ENCODE data around the gene CCDC124.

Gene CCDC124

GRCh38 chr19:17953316-17953801 lies 20.5 kb downstream of the CCDC124 start:
- no peak for DNase-seq (ENCODE audit: low read depth in 2 of 2)

- DNase-seq (ENCODE audit: low read depth in 2 of 2), result no peak
Observed at GRCh38 chr19:17953869-17954268, 21.1 kb downstream of the CCDC124 start.

- no peak for DNase-seq (ENCODE audit: low read depth in 2 of 2)
Observed at GRCh38 chr19:17954401-17954800, 21.6 kb downstream of the CCDC124 start.

- no peak for DNase-seq (ENCODE audit: low read depth in 2 of 2)
Observed at GRCh38 chr19:17957149-17957849, 24.5 kb downstream of the CCDC124 start.

- DNase-seq (ENCODE audit: low read depth in 2 of 2), result no peak
Observed at GRCh38 chr19:17957885-17958284, 25.1 kb downstream of the CCDC124 start.

GRCh38 chr19:17963936-17964691 lies 31.3 kb downstream of the CCDC124 start:
- DNase-seq (ENCODE audit: low read depth in 2 of 2), result no peak

GRCh38 chr19:17965370-17966128 lies 32.7 kb downstream of the CCDC124 start:
- no peak for DNase-seq (ENCODE audit: low read depth in 2 of 2)

GRCh38 chr19:17966129-17966483 lies 33.3 kb downstream of the CCDC124 start:
- DNase-seq (ENCODE audit: low read depth in 2 of 2), result no peak

- DNase-seq (ENCODE audit: low read depth in 2 of 2), result no peak
Observed at GRCh38 chr19:17966550-17967256, 33.9 kb downstream of the CCDC124 start, which contains the start of gene KCNN1. Gene KCNN1 (plus strand): TSS chr19:17967107. CDS start chr19:17973889, 6,782 bp downstream.

GRCh38 chr19:17967257-17968051 lies 34.6 kb downstream of the CCDC124 start:
- DNase-seq (ENCODE audit: low read depth in 2 of 2), result no peak

- no peak for DNase-seq (ENCODE audit: low read depth in 2 of 2)
Observed at GRCh38 chr19:17968362-17968761, 35.5 kb downstream of the CCDC124 start.

GRCh38 chr19:17969096-17969792 lies 36.4 kb downstream of the CCDC124 start:
- no peak for DNase-seq (ENCODE audit: low read depth in 2 of 2)

- DNase-seq (ENCODE audit: low read depth in 2 of 2), result no peak
Observed at GRCh38 chr19:17972230-17972629, 39.4 kb downstream of the CCDC124 start.

GRCh38 chr19:17973759-17974158 lies 40.9 kb downstream of the CCDC124 start:
- no peak for DNase-seq (ENCODE audit: low read depth in 2 of 2)

GRCh38 chr19:17974551-17974950 lies 41.7 kb downstream of the CCDC124 start:
- no peak for DNase-seq (ENCODE audit: low read depth in 2 of 2)

- no peak for DNase-seq (ENCODE audit: low read depth in 2 of 2)
Observed at GRCh38 chr19:17975032-17975431, 42.2 kb downstream of the CCDC124 start.

- no peak for DNase-seq (ENCODE audit: low read depth in 2 of 2)
Observed at GRCh38 chr19:17977021-17977420, 44.2 kb downstream of the CCDC124 start.

- no peak for DNase-seq (ENCODE audit: low read depth in 2 of 2)
Observed at GRCh38 chr19:17977488-17977887, 44.7 kb downstream of the CCDC124 start.

GRCh38 chr19:17981611-17982010 lies 48.8 kb downstream of the CCDC124 start:
- DNase-seq (ENCODE audit: low read depth in 2 of 2), result no peak

- DNase-seq (ENCODE audit: low read depth in 2 of 2), result no peak
Observed at GRCh38 chr19:17982430-17982829, 49.6 kb downstream of the CCDC124 start.

All from stimulated activated CD4-positive, alpha-beta T cell treated with anti-CD3 and anti-CD28 coated beads, Interleukin-15, amount 100 ng/mL, for 48 hours (primary cell).